Measurements from ENCODE around the gene SEBOX.
A peak's percentile ranks its signal among the peaks of the same experiment; 100 is the strongest.

SEBOX gene, protein sequence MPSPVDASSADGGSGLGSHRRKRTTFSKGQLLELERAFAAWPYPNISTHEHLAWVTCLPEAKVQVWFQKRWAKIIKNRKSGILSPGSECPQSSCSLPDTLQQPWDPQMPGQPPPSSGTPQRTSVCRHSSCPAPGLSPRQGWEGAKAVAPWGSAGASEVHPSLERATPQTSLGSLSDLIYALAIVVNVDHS

GRCh38 chr17:28364665-28365363 lies at the start of gene SEBOX:
Gene SEBOX (minus strand): TSS chr17:28365199. CDS start chr17:28365151, 48 bp downstream.
- Mint-ChIP-seq H3K27ac (no peak within 1 kb of the TSS), H3K36me3 (ENCODE audit: low read depth) (peaks cover 21% of the 10 kb centered on the region), H3K27me3 (no peaks in the 10 kb centered on the region), H3K4me3 (no peak within 1 kb of the TSS), H3K9me3 (no peaks in the 10 kb centered on the region), H3K4me1 (ENCODE audit: low read depth) (no peaks in the 10 kb centered on the region)

DNA sequence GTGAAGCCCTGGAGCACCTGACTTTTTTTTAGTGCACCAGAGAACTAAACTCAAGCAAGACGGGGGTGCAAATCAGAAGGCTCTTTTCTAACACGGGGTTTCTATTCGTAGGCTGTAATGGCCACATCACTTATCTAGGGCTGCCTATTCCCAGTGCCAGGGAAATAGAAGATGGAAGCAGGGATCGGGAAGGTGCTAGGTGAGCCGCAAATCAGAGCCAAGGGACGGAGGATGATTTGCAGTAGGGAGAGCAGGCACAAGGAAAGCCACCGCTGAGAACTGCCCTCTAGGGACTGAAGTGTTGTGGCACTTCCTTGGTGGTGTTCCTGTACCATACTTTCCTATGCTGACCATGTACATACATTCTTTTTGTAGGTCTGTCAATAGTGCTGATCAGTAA lies 48.8 kb upstream of the SEBOX start:
- Mint-ChIP-seq H3K4me3 (no peak overlapping the region), H3K36me3 (ENCODE audit: low read depth) (no peaks in the 10 kb centered on the region), H3K9me3 (no peaks in the 10 kb centered on the region), H3K27me3 (peaks cover 13% of the 10 kb centered on the region), H3K27ac (no peak overlapping the region), H3K4me1 (ENCODE audit: low read depth) (no peaks in the 10 kb centered on the region)

DNA sequence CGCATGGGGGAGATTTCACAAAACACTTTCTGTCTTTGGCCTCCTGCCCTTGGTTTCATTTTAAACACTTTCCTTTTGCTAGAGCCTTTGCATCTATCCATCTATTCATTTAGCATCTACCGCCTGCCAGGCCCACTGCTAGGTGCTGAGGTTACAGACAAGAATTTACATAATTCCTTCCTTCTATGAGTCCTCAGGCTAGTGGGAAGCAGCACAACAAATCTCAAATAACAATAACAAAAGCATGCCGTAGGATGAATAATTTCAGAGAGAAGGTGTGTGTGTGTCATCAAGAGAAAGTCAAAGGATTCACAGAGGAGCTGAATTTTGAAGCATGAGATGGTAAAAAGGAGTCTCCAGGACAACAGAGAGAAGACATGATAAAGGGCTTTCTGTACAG lies 47.1 kb upstream of the SEBOX start:
- Mint-ChIP-seq H3K27ac (no peak overlapping the region), H3K4me3 (no peak overlapping the region), H3K36me3 (ENCODE audit: low read depth) (no peaks in the 10 kb centered on the region), H3K4me1 (ENCODE audit: low read depth) (no peaks in the 10 kb centered on the region), H3K9me3 (no peaks in the 10 kb centered on the region), H3K27me3 (peaks cover 20% of the 10 kb centered on the region)

- no peaks in the 10 kb centered on the region for H3K9me3 Mint-ChIP-seq
- no peak overlapping the region for H3K4me3 Mint-ChIP-seq
- H3K27ac Mint-ChIP-seq, result no peak overlapping the region
- peaks cover 9% of the 10 kb centered on the region for H3K4me1 Mint-ChIP-seq (ENCODE audit: low read depth)
- H3K27me3 Mint-ChIP-seq, result peaks cover 15% of the 10 kb centered on the region
- no peaks in the 10 kb centered on the region for H3K36me3 Mint-ChIP-seq (ENCODE audit: low read depth)
Measured at GRCh38 chr17:28407974-28408306, 42.9 kb upstream of the SEBOX start.

- no peaks in the 10 kb centered on the region for H3K9me3 Mint-ChIP-seq
- peak overlapping the region; percentile 82 for H3K4me3 Mint-ChIP-seq
- peaks cover 9% of the 10 kb centered on the region for H3K4me1 Mint-ChIP-seq (ENCODE audit: low read depth)
- peaks cover 15% of the 10 kb centered on the region for H3K27me3 Mint-ChIP-seq
- no peaks in the 10 kb centered on the region for H3K36me3 Mint-ChIP-seq (ENCODE audit: low read depth)
- no peak overlapping the region for H3K27ac Mint-ChIP-seq
Measured at GRCh38 chr17:28407130-28407973, 42.4 kb upstream of the SEBOX start.

DNA sequence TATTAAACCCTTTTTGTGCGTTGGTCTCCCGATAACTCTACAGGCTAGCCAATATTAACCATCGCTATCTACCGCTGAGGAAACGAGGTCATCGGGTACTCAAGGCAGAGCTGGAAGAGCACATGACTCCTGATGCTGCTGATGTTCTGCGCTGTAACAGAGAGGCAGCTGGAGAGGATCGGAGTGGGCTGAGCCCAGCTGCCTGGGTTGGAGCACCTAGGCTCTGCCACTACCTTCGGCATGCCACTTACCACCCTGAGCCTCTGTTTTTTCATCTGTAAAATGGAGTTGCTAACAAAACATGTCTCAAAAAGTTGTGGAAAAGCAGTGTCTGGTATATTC lies 41.4 kb upstream of the SEBOX start:
- Mint-ChIP-seq H3K9me3 (no peaks in the 10 kb centered on the region), H3K4me1 (ENCODE audit: low read depth) (peaks cover 14% of the 10 kb centered on the region), H3K4me3 (peak overlapping the region; percentile 82), H3K27me3 (peaks cover 15% of the 10 kb centered on the region), H3K36me3 (ENCODE audit: low read depth) (no peaks in the 10 kb centered on the region), H3K27ac (peak overlapping the region; percentile 53)

DNA sequence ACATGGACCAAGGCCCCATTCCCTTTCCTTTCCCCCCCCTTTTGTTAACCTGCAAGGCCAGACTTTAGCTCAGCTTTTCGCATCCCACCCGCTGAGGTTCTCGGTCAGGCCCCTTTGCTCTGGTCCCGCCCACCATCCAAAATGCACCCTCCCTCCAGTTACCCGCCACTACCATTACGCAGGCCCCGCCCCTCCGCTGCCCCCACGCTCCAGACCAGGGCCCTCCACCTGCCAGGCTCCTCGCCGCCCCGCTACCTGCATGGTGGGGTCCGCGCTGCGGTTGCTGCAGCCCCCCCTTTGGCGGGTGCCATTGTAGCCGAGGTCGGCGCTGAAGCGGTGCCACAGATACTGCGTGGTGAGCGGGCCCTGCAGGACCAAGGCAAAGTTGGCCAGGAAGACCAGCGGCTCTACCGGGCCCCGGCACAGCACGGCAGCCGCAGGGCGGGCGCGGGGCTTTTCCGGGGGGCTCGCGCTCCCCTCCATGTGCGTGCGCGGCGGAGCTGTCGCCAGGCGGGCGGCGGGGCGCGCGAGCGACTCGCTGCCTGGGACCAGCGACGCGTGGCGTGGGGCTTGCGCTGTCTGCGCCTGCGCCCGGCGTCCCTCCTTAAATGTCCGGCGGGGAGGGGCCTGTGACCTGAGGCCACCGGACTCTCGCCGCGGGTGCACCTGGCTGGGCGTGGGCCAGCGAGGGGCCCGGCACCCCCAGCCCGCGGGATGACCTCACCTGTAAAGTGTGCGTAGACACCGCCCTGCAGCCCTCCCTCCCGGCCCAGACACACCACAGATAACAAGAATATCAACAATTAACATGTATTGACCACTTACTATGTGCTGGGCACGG lies 40.9 kb upstream of the SEBOX start, which contains the start of gene SLC46A1:
Gene SLC46A1 (minus strand): TSS at position 581 of the 841 bp plus-strand sequence. CDS start 98 bp downstream, at position 483.
- Mint-ChIP-seq H3K36me3 (ENCODE audit: low read depth) (no peaks in the 10 kb centered on the region), H3K27ac (peak within 1 kb of the TSS; percentile 53), H3K4me3 (peak within 1 kb of the TSS; percentile 82), H3K4me1 (ENCODE audit: low read depth) (peaks cover 14% of the 10 kb centered on the region), H3K27me3 (peaks cover 10% of the 10 kb centered on the region), H3K9me3 (no peaks in the 10 kb centered on the region)

- Mint-ChIP-seq H3K4me3 (peak overlapping the region; percentile 82), H3K4me1 (ENCODE audit: low read depth) (peaks cover 14% of the 10 kb centered on the region), H3K9me3 (no peaks in the 10 kb centered on the region), H3K27ac (no peak overlapping the region), H3K36me3 (ENCODE audit: low read depth) (no peaks in the 10 kb centered on the region), H3K27me3 (peaks cover 7% of the 10 kb centered on the region)
Measured at GRCh38 chr17:28404812-28405570, 40.0 kb upstream of the SEBOX start.

DNA sequence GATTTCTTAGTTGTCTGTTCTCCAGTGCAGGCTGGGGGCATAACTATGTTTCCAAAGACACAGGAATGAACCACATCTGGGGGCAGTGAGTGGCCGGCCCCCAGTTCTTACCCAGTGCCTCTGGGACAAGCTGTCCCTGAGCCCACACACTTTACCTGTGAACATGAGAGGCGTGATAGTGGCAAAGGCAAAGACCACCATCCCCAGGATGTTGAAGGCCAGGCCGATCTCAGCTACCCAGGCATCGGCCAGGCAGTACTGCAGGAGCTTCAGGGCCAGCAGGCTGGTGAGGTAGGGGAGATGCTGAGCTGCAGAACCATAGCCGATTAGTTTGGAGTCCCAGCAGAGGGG lies 39.4 kb upstream of the SEBOX start:
- H3K4me1 Mint-ChIP-seq (ENCODE audit: low read depth), result peaks cover 14% of the 10 kb centered on the region
- H3K27ac Mint-ChIP-seq, result no peak overlapping the region
- H3K4me3 Mint-ChIP-seq, result peak overlapping the region; percentile 17
- peaks cover 7% of the 10 kb centered on the region for H3K27me3 Mint-ChIP-seq
- H3K36me3 Mint-ChIP-seq (ENCODE audit: low read depth), result no peaks in the 10 kb centered on the region
- no peaks in the 10 kb centered on the region for H3K9me3 Mint-ChIP-seq

DNA sequence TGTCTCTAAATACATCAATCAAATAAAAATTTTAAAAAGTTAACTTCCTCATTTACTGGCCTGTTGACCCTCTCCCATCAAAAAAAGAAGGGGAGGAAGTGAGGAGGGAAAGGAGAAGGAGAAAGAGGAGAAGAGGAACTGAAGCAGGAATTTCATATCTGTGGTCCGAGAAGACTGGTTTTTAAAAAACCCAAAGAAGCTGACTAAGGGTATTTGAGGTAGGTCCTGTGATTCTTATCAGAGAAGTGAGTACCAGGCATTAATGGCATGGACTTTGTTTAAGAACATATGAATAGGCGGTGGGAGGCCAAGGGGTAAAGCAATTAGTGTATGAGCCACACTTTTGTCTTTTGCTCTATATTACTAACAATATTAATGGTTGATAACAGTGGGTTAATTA lies 39.0 kb upstream of the SEBOX start:
- Mint-ChIP-seq H3K27me3 (peaks cover 7% of the 10 kb centered on the region), H3K4me1 (ENCODE audit: low read depth) (peaks cover 14% of the 10 kb centered on the region), H3K4me3 (no peak overlapping the region), H3K27ac (peak overlapping the region; percentile 4), H3K36me3 (ENCODE audit: low read depth) (no peaks in the 10 kb centered on the region), H3K9me3 (no peaks in the 10 kb centered on the region)

DNA sequence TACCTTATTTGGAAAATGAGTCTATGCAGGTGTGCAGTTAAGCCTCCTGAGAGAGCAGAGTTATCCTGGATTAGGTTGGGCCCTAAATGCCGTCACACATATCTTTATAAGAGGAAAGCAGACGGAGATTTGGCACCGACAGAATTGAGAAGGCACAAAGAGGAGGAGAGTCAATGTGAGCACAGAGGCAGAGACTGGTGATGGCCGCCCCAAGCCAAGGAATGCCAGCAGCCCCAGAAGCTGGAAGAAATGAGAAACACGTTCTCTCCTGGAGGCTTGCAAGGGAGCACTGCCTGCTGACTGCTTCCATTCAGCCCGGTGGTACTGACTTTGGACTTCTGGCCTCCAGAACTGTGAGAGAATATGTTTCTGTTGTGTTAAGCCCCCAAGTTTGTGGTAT lies 37.8 kb upstream of the SEBOX start:
- Mint-ChIP-seq H3K36me3 (ENCODE audit: low read depth) (peaks cover 7% of the 10 kb centered on the region), H3K4me3 (no peak overlapping the region), H3K9me3 (no peaks in the 10 kb centered on the region), H3K4me1 (ENCODE audit: low read depth) (peaks cover 14% of the 10 kb centered on the region), H3K27me3 (no peaks in the 10 kb centered on the region), H3K27ac (no peak overlapping the region)

DNA sequence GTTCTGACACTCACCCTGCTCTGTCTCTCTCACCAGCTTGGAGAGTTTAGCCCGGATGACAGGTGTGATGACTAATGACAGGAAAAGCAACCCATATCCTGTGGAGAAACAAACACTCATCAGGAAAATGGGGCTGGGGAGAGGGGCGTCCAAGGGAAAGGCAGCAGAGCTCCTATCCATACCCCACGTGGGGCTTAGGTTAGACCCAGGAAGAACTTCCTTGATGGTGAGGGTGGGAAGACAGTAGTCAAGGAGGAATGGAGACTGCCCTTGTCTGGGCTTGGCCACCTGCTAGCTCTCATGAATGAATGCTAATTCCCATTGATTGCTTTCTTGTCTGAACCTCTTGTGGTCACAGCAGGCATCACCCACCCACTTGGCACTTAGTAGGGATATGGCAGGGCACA lies 37.2 kb upstream of the SEBOX start:
- no peak overlapping the region for H3K27ac Mint-ChIP-seq
- peaks cover 14% of the 10 kb centered on the region for H3K4me1 Mint-ChIP-seq (ENCODE audit: low read depth)
- peaks cover 7% of the 10 kb centered on the region for H3K36me3 Mint-ChIP-seq (ENCODE audit: low read depth)
- H3K4me3 Mint-ChIP-seq, result no peak overlapping the region
- no peaks in the 10 kb centered on the region for H3K27me3 Mint-ChIP-seq
- H3K9me3 Mint-ChIP-seq, result no peaks in the 10 kb centered on the region

DNA sequence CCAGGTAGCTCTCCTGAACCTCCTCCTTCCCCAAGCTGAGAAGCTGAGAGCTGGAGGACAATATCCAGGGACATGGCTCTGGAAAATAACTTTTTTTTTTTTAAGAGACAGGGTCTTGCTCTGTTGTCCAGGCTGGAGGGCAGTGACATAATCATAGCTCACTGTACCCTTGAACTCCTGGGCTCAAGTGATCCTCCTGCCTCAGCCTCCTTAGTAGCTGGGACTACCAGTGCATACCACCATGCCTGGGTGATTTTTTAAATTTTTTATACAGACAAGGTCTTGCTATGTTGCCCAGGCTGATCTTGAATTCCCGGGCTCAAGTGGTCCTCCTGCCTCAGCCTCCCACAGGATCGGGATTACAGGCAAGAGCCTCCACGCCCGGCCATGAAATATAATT lies 34.8 kb upstream of the SEBOX start:
- Mint-ChIP-seq H3K9me3 (no peaks in the 10 kb centered on the region), H3K4me1 (ENCODE audit: low read depth) (peaks cover 5% of the 10 kb centered on the region), H3K4me3 (no peak overlapping the region), H3K27me3 (no peaks in the 10 kb centered on the region), H3K27ac (peak overlapping the region; percentile 36), H3K36me3 (ENCODE audit: low read depth) (peaks cover 16% of the 10 kb centered on the region)

GRCh38 chr17:28398280-28398981 lies 33.4 kb upstream of the SEBOX start:
- Mint-ChIP-seq H3K4me3 (no peak overlapping the region), H3K4me1 (ENCODE audit: low read depth) (peaks cover 5% of the 10 kb centered on the region), H3K27ac (peak overlapping the region; percentile 17), H3K9me3 (no peaks in the 10 kb centered on the region), H3K36me3 (ENCODE audit: low read depth) (peaks cover 30% of the 10 kb centered on the region), H3K27me3 (no peaks in the 10 kb centered on the region)
